Heart left ventricle (tissue), 16 donors: Measurements from ENCODE around the gene SERP1. TPM values are rescaled to one million over a fixed set of nuclear protein-coding genes. Genes with fewer than 3 reads are reported as not detected.

Experiments
- ATAC-seq, 4 donors: fragments of 200-7000 bp; cut with Tn5 transposase; one replicate each; pipeline ENCODE4 v1.9.1; 2020 to 2022; ENCODE audit warnings: moderate library complexity in 4 of 4, mild to moderate bottlenecking in 3 of 4, moderate number of reproducible peaks in 1 of 4
- DNase-seq, 5 donors: peaks; one replicate each; pipeline ENCODE4 v3.0.0-alpha.2; 2020
- H3K27ac ChIP-seq, 12 donors: fragments of 200-600 bp; sonication (generic) in 4 of 12; one replicate each; pipeline versions ENCODE4 v1.5.0 to v1.8.0; 2016 to 2022; ENCODE audit warnings: mild to moderate bottlenecking in 2 of 12
- H3K27me3 ChIP-seq, 9 donors: fragments of 200-600 bp; sonication (generic) in 2 of 9; one replicate each; pipeline versions ENCODE4 v1.5.1 to v1.8.0; 2016 to 2022; ENCODE audit warnings: mild to moderate bottlenecking in 3 of 9
- H3K36me3 ChIP-seq, 9 donors: fragments of 200-600 bp; sonication (generic) in 2 of 9; one replicate each; pipeline versions ENCODE4 v1.5.0 to v1.8.0; 2018 to 2022; ENCODE audit warnings: mild to moderate bottlenecking in 2 of 9
- H3K4me1 ChIP-seq, 12 donors: fragments of 200-600 bp; sonication (generic) in 4 of 12; one replicate each; pipeline versions ENCODE4 v1.5.0 to v1.8.0; 2016 to 2022; ENCODE audit warnings: mild to moderate bottlenecking in 3 of 12
- H3K4me3 ChIP-seq, 12 donors: fragments of 200-600 bp; sonication (generic) in 4 of 12; one replicate each; pipeline versions ENCODE4 v1.5.0 to v1.8.0; 2017 to 2022; ENCODE audit warnings: mild to moderate bottlenecking in 9 of 12, moderate library complexity in 4 of 12
- H3K9me3 ChIP-seq, 12 donors: fragments of 200-600 bp; sonication (generic) in 4 of 12; one replicate each; pipeline versions ENCODE4 v1.5.0 to v1.8.0; 2016 to 2022; ENCODE audit warnings: mild to moderate bottlenecking in 1 of 12
- CTCF ChIP-seq, 12 donors: fragments of 200-600 bp; sonication (generic) in 4 of 12; IDR thresholded peaks; one replicate each; pipeline versions ENCODE4 v1.5.0 to v1.8.0; 2018 to 2022; ENCODE audit warnings: antibody characterized with exemption in 12 of 12, mild to moderate bottlenecking in 5 of 12
- POLR2A ChIP-seq, 2 donors: fragments of 450-650 bp; IDR thresholded peaks; one replicate each; pipeline ENCODE4 v1.6.1; 2017; ENCODE audit warnings: antibody characterized with exemption in 2 of 2, mild to moderate bottlenecking in 2 of 2, moderate library complexity in 2 of 2
- WGBS, 4 donors: extraction: QIAGEN DNeasy Blood & Tissue Kit in 2 of 4; methylation state at CpG; one replicate each; pipeline versions ENCODE4 v1.1.5 to v1.1.7; 2013 to 2018; 5-methylcytosine and 5-hydroxymethylcytosine counted together
- intact Hi-C, 10 donors: fragments of 100-400 bp; cut with DNase I; formaldehyde crosslinking; loops; one replicate each; pipeline versions ENCODE4 v1.11.1 to v1.14.2; 2022
- polyA plus RNA-seq, 2 donors: library from polyadenylated mRNA; stranded (reverse); fragments of 200-250 nt; gene quantifications; one replicate each; pipeline ENCODE4 v1.2.3, GENCODE V29; 2013
- total RNA-seq, 9 donors: library from RNA; depleted of rRNA in 2 of 9; stranded (reverse); fragments of >200 nt in 2 of 9; fragmentation: NEBNext Ultra II Directional in 3 of 9; extraction: Animal tissue kit (Norgen Biotek cat#: 25700) in 3 of 9; gene quantifications; one replicate each; pipeline versions ENCODE4 v1.1.0 to v1.2.4, GENCODE V29; 2016 to 2023
- donor health status: ischemic (EF 13 %, LVEDD 7.1; RV severe dilation, severe dysfunction).
- donor health status: healthy with polysubstance abuse.
- donor health status: DM: no; HTN: yes; CAD: no.
- donor health status: DM: no; HTN: no; CAD: no.
- donor health status: ischemic (EF 25% LVEDD 6.9; RV normal size, moderate dysfunction).
- donor health status: ischemic (EF 25% LVEDD 5.7; RV mildly dilated, moderate dysfunction).
- donor health status: healthy.
- donor health status: DM: yes; HTN: yes; CAD: no.
- donor health status: ischemic (EF 35%, LVEDD 5.7; RV mildly dilated, moderate dysfunction).
- donor health status: nonischemic (EF 11% LVEDD 7.7; RV severe dilation, severe dysfunction).
- donor health status: DM: yes; HTN: yes; CAD: no.
- donor health status: PGD.
- donor health status: ischemic (EF 29% LVEDD 5.4; RV normal size, mild dysfunction).
- donor health status: nonischemic (EF 23%, LVEDD 6.1; RV moderate dilation, normal function).

SERP1 gene
- total and polyA plus RNA-seq, 11 donors = 14.8 to 86.9 (median 26.3) TPM

GRCh38 chr3:150523538-150523937 is 22.8 kb downstream of the SERP1 start:
- Histone ChIP-seq H3K9me3 (no peaks in the 10 kb centered on the region), H3K27me3 (no peaks in the 10 kb centered on the region), H3K4me3 (no peak overlapping the region), H3K36me3 (peaks cover 0 to 3% (median 0%) of the 10 kb centered on the region in 9 donors), H3K27ac (no peak overlapping the region), H3K4me1 (peaks cover 0 to 4% (median 0%) of the 10 kb centered on the region in 12 donors)
- ATAC-seq (peak in 3 of 4 donors; percentile 63 to 88 (median 64)), DNase-seq (no peak)
- intact Hi-C loops = loop anchor here in 1 of 10 donors (10.0 kb wide), 1 partner anchor 621 kb away; no protein-coding TSS in a partner anchor
- WGBS, 4 donors = 52 to 65% (median 60%) methylated on average over 2 of the region's 2 CpGs
- TF ChIP-seq POLR2A (IDR thresholded peaks at IDR 0.05) = no peak

- H3K9me3 ChIP-seq = peaks cover 0 to 4% (median 0%) of the 10 kb centered on the region in 12 donors
- H3K27ac ChIP-seq = no peak overlapping the region
- no peaks in the 10 kb centered on the region for H3K4me1 ChIP-seq
- ATAC-seq (no peak), DNase-seq (no peak)
- TF ChIP-seq POLR2A (IDR thresholded peaks at IDR 0.05) (no peak), CTCF (IDR thresholded peaks at IDR 0.05) (no peak)
- WGBS, 4 donors = 74 to 88% (median 79%) methylated on average over 2 of the region's 2 CpGs
- H3K36me3 ChIP-seq = peaks cover 0 to 3% (median 0%) of the 10 kb centered on the region in 9 donors
- intact Hi-C loops = loop anchor here in 1 of 10 donors (10.0 kb wide), 1 partner anchor 623 kb away; no protein-coding TSS in a partner anchor
- H3K27me3 ChIP-seq = no peaks in the 10 kb centered on the region
- no peak overlapping the region for H3K4me3 ChIP-seq
These were observed 24.8 kb downstream of the SERP1 start for GRCh38 chr3:150521463-150521862.

GRCh38 chr3:150520408-150520807 is 25.9 kb downstream of the SERP1 start:
- 85 to 91% (median 87%) methylated on average over 24 of the region's 24 CpGs for WGBS, 4 donors
- H3K27me3 ChIP-seq = no peaks in the 10 kb centered on the region
- no peak overlapping the region for H3K27ac ChIP-seq
- TF ChIP-seq CTCF (IDR thresholded peaks at IDR 0.05) (no peak), POLR2A (IDR thresholded peaks at IDR 0.05) (no peak)
- H3K9me3 ChIP-seq = peaks cover 0 to 4% (median 0%) of the 10 kb centered on the region in 12 donors
- no peak overlapping the region for H3K4me3 ChIP-seq
- intact Hi-C loops = loop anchor here in 1 of 10 donors (10.0 kb wide), 1 partner anchor 624 kb away; no protein-coding TSS in a partner anchor
- no peaks in the 10 kb centered on the region for H3K4me1 ChIP-seq
- H3K36me3 ChIP-seq = peaks cover 0 to 3% (median 0%) of the 10 kb centered on the region in 9 donors
- no peak for DNase-seq
- ATAC-seq = no peak

GRCh38 chr3:150519026-150519425 is 27.3 kb downstream of the SERP1 start:
- DNase-seq = no peak
- TF ChIP-seq POLR2A (IDR thresholded peaks at IDR 0.05) (no peak), CTCF (IDR thresholded peaks at IDR 0.05) (no peak)
- Histone ChIP-seq H3K36me3 (peaks cover 0 to 3% (median 0%) of the 10 kb centered on the region in 9 donors), H3K27ac (no peak overlapping the region), H3K27me3 (no peaks in the 10 kb centered on the region), H3K9me3 (peaks cover 0 to 4% (median 0%) of the 10 kb centered on the region in 12 donors), H3K4me3 (no peak overlapping the region), H3K4me1 (no peaks in the 10 kb centered on the region)
- 84 to 91% (median 87%) methylated on average over 3 of the region's 3 CpGs for WGBS, 4 donors
- no peak for ATAC-seq
- intact Hi-C loops = no loop called here

- Histone ChIP-seq H3K4me1 (no peaks in the 10 kb centered on the region), H3K9me3 (peaks cover 0 to 4% (median 0%) of the 10 kb centered on the region in 12 donors), H3K4me3 (no peak overlapping the region), H3K27me3 (no peaks in the 10 kb centered on the region), H3K36me3 (peaks cover 0 to 3% (median 0%) of the 10 kb centered on the region in 9 donors), H3K27ac (no peak overlapping the region)
- DNase-seq (no peak), ATAC-seq (no peak)
- no peak for TF ChIP-seq CTCF (IDR thresholded peaks at IDR 0.05)
- TF ChIP-seq POLR2A (IDR thresholded peaks at IDR 0.05) = no peak
- intact Hi-C loops = no loop called here
- WGBS, 4 donors = 96 to 99% (median 98%) methylated on average over 4 of the region's 4 CpGs
These were observed 31.1 kb downstream of the SERP1 start for GRCh38 chr3:150515210-150515609.
